DMS153 treated with DMSO at 0.1 percent for 48 hours (cell line): ENCODE results near the gene PPP1R1B.

Source experiments
- DNase-seq: peaks from one replicate; lab custom pipeline; 2025; ENCODE audit not compliant: unreplicated experiment; lab: John Stamatoyannopoulos, UW

Gene PPP1R1B

GRCh38 chr17:39631403-39631802 lies 4.7 kb downstream of the PPP1R1B start:
- DNase-seq, result peak; percentile 53

- DNase-seq, result no peak
Observed at GRCh38 chr17:39632153-39632941, 5.6 kb downstream of the PPP1R1B start.

- no peak for DNase-seq
Observed at GRCh38 chr17:39633570-39634183, 6.9 kb downstream of the PPP1R1B start.

- peak; percentile 22 for DNase-seq
Observed at GRCh38 chr17:39634384-39634871, 7.7 kb downstream of the PPP1R1B start.

GRCh38 chr17:39635614-39636176 lies 8.9 kb downstream of the PPP1R1B start:
- no peak for DNase-seq

- no peak for DNase-seq
Observed at GRCh38 chr17:39636587-39636926, 9.8 kb downstream of the PPP1R1B start.

- DNase-seq, result peak; percentile 50
Observed at GRCh38 chr17:39636927-39637736, 10.4 kb downstream of the PPP1R1B start, which contains the start of gene STARD3. STARD3 (plus strand) TSS chr17:39637144; CDS start chr17:39653532, 16,388 bp downstream.

GRCh38 chr17:39638317-39638716 lies 11.6 kb downstream of the PPP1R1B start:
- no peak for DNase-seq

GRCh38 chr17:39639043-39639442 lies 12.3 kb downstream of the PPP1R1B start:
- DNase-seq, result no peak

GRCh38 chr17:39639566-39640458 lies 13.1 kb downstream of the PPP1R1B start:
- DNase-seq, result no peak

- no peak for DNase-seq
Observed at GRCh38 chr17:39640591-39641031, 13.9 kb downstream of the PPP1R1B start.

GRCh38 chr17:39641097-39641496 lies 14.3 kb downstream of the PPP1R1B start:
- no peak for DNase-seq

- no peak for DNase-seq
Observed at GRCh38 chr17:39641883-39642282, 15.1 kb downstream of the PPP1R1B start.

- no peak for DNase-seq
Observed at GRCh38 chr17:39642291-39643074, 15.7 kb downstream of the PPP1R1B start.

GRCh38 chr17:39643271-39643670 lies 16.5 kb downstream of the PPP1R1B start:
- no peak for DNase-seq

GRCh38 chr17:39647256-39647655 lies 20.5 kb downstream of the PPP1R1B start:
- no peak for DNase-seq

- no peak for DNase-seq
Observed at GRCh38 chr17:39648616-39649366, 22.0 kb downstream of the PPP1R1B start.

- DNase-seq, result no peak
Observed at GRCh38 chr17:39650121-39650579, 23.4 kb downstream of the PPP1R1B start.
